Stimulated activated CD4-positive, alpha-beta T cell treated with anti-CD3 and anti-CD28 coated beads, Interleukin-4, amount 100 ng/mL, for 24 hours (primary cell): ENCODE measurements around the gene EEF1AKMT2.
A peak's percentile ranks its signal among the peaks of the same experiment; 100 is the strongest.

Experiments used
- DNase-seq: peaks from one replicate; pipeline ENCODE4 v3.0.0-alpha.2; 2020

Gene EEF1AKMT2

GRCh38 chr10:124736491-124737136 is 55.1 kb downstream of the EEF1AKMT2 start:
- no peak for DNase-seq

GRCh38 chr10:124735491-124736286 is 56.0 kb downstream of the EEF1AKMT2 start:
- DNase-seq: no peak

GRCh38 chr10:124734311-124735166 is 57.1 kb downstream of the EEF1AKMT2 start:
- no peak for DNase-seq

GRCh38 chr10:124733571-124734245 is 58.0 kb downstream of the EEF1AKMT2 start:
- DNase-seq: no peak

- peak; percentile 77 for DNase-seq
Observed at GRCh38 chr10:124732931-124733570, 58.6 kb downstream of the EEF1AKMT2 start.

- DNase-seq: no peak
Observed at GRCh38 chr10:124731551-124731950, 60.1 kb downstream of the EEF1AKMT2 start.

- DNase-seq: no peak
Observed at GRCh38 chr10:124730790-124731189, 60.9 kb downstream of the EEF1AKMT2 start.

GRCh38 chr10:124728830-124729661 is 62.6 kb downstream of the EEF1AKMT2 start:
- DNase-seq: no peak

- DNase-seq: no peak
Observed at GRCh38 chr10:124728071-124728829, 63.4 kb downstream of the EEF1AKMT2 start.

GRCh38 chr10:124727361-124727960 is 64.2 kb downstream of the EEF1AKMT2 start:
- no peak for DNase-seq

GRCh38 chr10:124725791-124726190 is 65.9 kb downstream of the EEF1AKMT2 start:
- no peak for DNase-seq

- no peak for DNase-seq
Observed at GRCh38 chr10:124725171-124725631, 66.5 kb downstream of the EEF1AKMT2 start.

- no peak for DNase-seq
Observed at GRCh38 chr10:124724279-124725027, 67.2 kb downstream of the EEF1AKMT2 start.

- DNase-seq: no peak
Observed at GRCh38 chr10:124723826-124724225, 67.9 kb downstream of the EEF1AKMT2 start.

- peak; percentile 75 for DNase-seq
Observed at GRCh38 chr10:124722798-124723783, 68.6 kb downstream of the EEF1AKMT2 start.

GRCh38 chr10:124721330-124722045 is 70.2 kb downstream of the EEF1AKMT2 start:
- peak; percentile 40 for DNase-seq

GRCh38 chr10:124719213-124719851 is 72.4 kb downstream of the EEF1AKMT2 start:
- DNase-seq: peak; percentile 74
